ENCODE data around the gene WDFY4.

The WDFY4 gene

GRCh38 chr10:48691812-48692528 lies 7.3 kb downstream of the WDFY4 start:
- H3K36me3 ChIP-seq (ENCODE audit: insufficient read depth, low read length) = no peaks in the 10 kb centered on the region
- no peak overlapping the region for H3K9ac ChIP-seq (ENCODE audit: low read depth, low read length)
- H3K4me1 ChIP-seq (ENCODE audit: insufficient read depth, low read length) = 0 out of 2 replicates have a peak, but pooled peaks cover 5% of the 10 kb centered on the region
- no peaks in the 10 kb centered on the region for H3K9me3 ChIP-seq (ENCODE audit: control insufficient read depth, insufficient read depth, low read length)

- H3K36me3 ChIP-seq (ENCODE audit: insufficient read depth, low read length) = no peaks in the 10 kb centered on the region
- no peak overlapping the region for H3K9ac ChIP-seq (ENCODE audit: low read depth, low read length)
- 0 out of 2 replicates have a peak, but pooled peaks cover 5% of the 10 kb centered on the region for H3K4me1 ChIP-seq (ENCODE audit: insufficient read depth, low read length)
- no peaks in the 10 kb centered on the region for H3K9me3 ChIP-seq (ENCODE audit: control insufficient read depth, insufficient read depth, low read length)
Measured at GRCh38 chr10:48692748-48693147, 8.1 kb downstream of the WDFY4 start.

- Histone ChIP-seq H3K36me3 (ENCODE audit: insufficient read depth, low read length) (no peaks in the 10 kb centered on the region), H3K4me1 (ENCODE audit: insufficient read depth, low read length) (0 out of 2 replicates have a peak, but pooled peaks cover 5% of the 10 kb centered on the region), H3K9ac (ENCODE audit: low read depth, low read length) (no peak overlapping the region), H3K9me3 (ENCODE audit: control insufficient read depth, insufficient read depth, low read length) (no peaks in the 10 kb centered on the region)
Measured at GRCh38 chr10:48693206-48693605, 8.5 kb downstream of the WDFY4 start.

- 0 out of 2 replicates have a peak, but pooled peaks cover 5% of the 10 kb centered on the region for H3K4me1 ChIP-seq (ENCODE audit: insufficient read depth, low read length)
- no peak overlapping the region for H3K9ac ChIP-seq (ENCODE audit: low read depth, low read length)
- no peaks in the 10 kb centered on the region for H3K36me3 ChIP-seq (ENCODE audit: insufficient read depth, low read length)
- H3K9me3 ChIP-seq (ENCODE audit: control insufficient read depth, insufficient read depth, low read length) = no peaks in the 10 kb centered on the region
Measured at GRCh38 chr10:48694371-48695030, 9.8 kb downstream of the WDFY4 start.

- Histone ChIP-seq H3K36me3 (ENCODE audit: insufficient read depth, low read length) (no peaks in the 10 kb centered on the region), H3K4me1 (ENCODE audit: insufficient read depth, low read length) (0 out of 2 replicates have a peak, but pooled peaks cover 5% of the 10 kb centered on the region), H3K9me3 (ENCODE audit: control insufficient read depth, insufficient read depth, low read length) (no peaks in the 10 kb centered on the region), H3K9ac (ENCODE audit: low read depth, low read length) (no peak overlapping the region)
Measured at GRCh38 chr10:48695636-48696534, 11.2 kb downstream of the WDFY4 start.

GRCh38 chr10:48696535-48696873 lies 11.8 kb downstream of the WDFY4 start:
- Histone ChIP-seq H3K9me3 (ENCODE audit: control insufficient read depth, insufficient read depth, low read length) (no peaks in the 10 kb centered on the region), H3K36me3 (ENCODE audit: insufficient read depth, low read length) (no peaks in the 10 kb centered on the region), H3K4me1 (ENCODE audit: insufficient read depth, low read length) (0 out of 2 replicates have a peak, but pooled peaks cover 5% of the 10 kb centered on the region), H3K9ac (ENCODE audit: low read depth, low read length) (no peak overlapping the region)

- Histone ChIP-seq H3K36me3 (ENCODE audit: insufficient read depth, low read length) (no peaks in the 10 kb centered on the region), H3K9ac (ENCODE audit: low read depth, low read length) (no peak overlapping the region), H3K4me1 (ENCODE audit: insufficient read depth, low read length) (0 out of 2 replicates have a peak, but pooled peaks cover 5% of the 10 kb centered on the region), H3K9me3 (ENCODE audit: control insufficient read depth, insufficient read depth, low read length) (no peaks in the 10 kb centered on the region)
Measured at GRCh38 chr10:48697091-48697490, 12.4 kb downstream of the WDFY4 start.

GRCh38 chr10:48697821-48698764 lies 13.4 kb downstream of the WDFY4 start:
- no peaks in the 10 kb centered on the region for H3K36me3 ChIP-seq (ENCODE audit: insufficient read depth, low read length)
- H3K9ac ChIP-seq (ENCODE audit: low read depth, low read length) = no peak overlapping the region
- H3K4me1 ChIP-seq (ENCODE audit: insufficient read depth, low read length) = no peaks in the 10 kb centered on the region
- no peaks in the 10 kb centered on the region for H3K9me3 ChIP-seq (ENCODE audit: control insufficient read depth, insufficient read depth, low read length)

GRCh38 chr10:48699011-48699627 lies 14.4 kb downstream of the WDFY4 start:
- Histone ChIP-seq H3K9ac (ENCODE audit: low read depth, low read length) (no peak overlapping the region), H3K36me3 (ENCODE audit: insufficient read depth, low read length) (no peaks in the 10 kb centered on the region), H3K4me1 (ENCODE audit: insufficient read depth, low read length) (no peaks in the 10 kb centered on the region), H3K9me3 (ENCODE audit: control insufficient read depth, insufficient read depth, low read length) (no peaks in the 10 kb centered on the region)

- Histone ChIP-seq H3K9ac (ENCODE audit: low read depth, low read length) (no peak overlapping the region), H3K4me1 (ENCODE audit: insufficient read depth, low read length) (no peaks in the 10 kb centered on the region), H3K9me3 (ENCODE audit: control insufficient read depth, insufficient read depth, low read length) (no peaks in the 10 kb centered on the region), H3K36me3 (ENCODE audit: insufficient read depth, low read length) (no peaks in the 10 kb centered on the region)
Measured at GRCh38 chr10:48700071-48700470, 15.4 kb downstream of the WDFY4 start.

- H3K36me3 ChIP-seq (ENCODE audit: insufficient read depth, low read length) = no peaks in the 10 kb centered on the region
- H3K9ac ChIP-seq (ENCODE audit: low read depth, low read length) = no peak overlapping the region
- H3K9me3 ChIP-seq (ENCODE audit: control insufficient read depth, insufficient read depth, low read length) = no peaks in the 10 kb centered on the region
- no peaks in the 10 kb centered on the region for H3K4me1 ChIP-seq (ENCODE audit: insufficient read depth, low read length)
Measured at GRCh38 chr10:48700493-48700892, 15.8 kb downstream of the WDFY4 start.

- Histone ChIP-seq H3K36me3 (ENCODE audit: insufficient read depth, low read length) (no peaks in the 10 kb centered on the region), H3K9me3 (ENCODE audit: control insufficient read depth, insufficient read depth, low read length) (no peaks in the 10 kb centered on the region), H3K9ac (ENCODE audit: low read depth, low read length) (no peak overlapping the region), H3K4me1 (ENCODE audit: insufficient read depth, low read length) (no peaks in the 10 kb centered on the region)
Measured at GRCh38 chr10:48701139-48701901, 16.6 kb downstream of the WDFY4 start.

GRCh38 chr10:48701941-48702340 lies 17.3 kb downstream of the WDFY4 start:
- H3K36me3 ChIP-seq (ENCODE audit: insufficient read depth, low read length) = no peaks in the 10 kb centered on the region
- no peaks in the 10 kb centered on the region for H3K9me3 ChIP-seq (ENCODE audit: control insufficient read depth, insufficient read depth, low read length)
- no peaks in the 10 kb centered on the region for H3K4me1 ChIP-seq (ENCODE audit: insufficient read depth, low read length)
- no peak overlapping the region for H3K9ac ChIP-seq (ENCODE audit: low read depth, low read length)
